ENCODE data around the gene KRT84. TPM values are rescaled to one million over a fixed set of nuclear protein-coding genes. Genes with fewer than 3 reads are reported as not detected.

Gene KRT84
- total and polyA plus RNA-seq, 7 donors, result not detected

DNA sequence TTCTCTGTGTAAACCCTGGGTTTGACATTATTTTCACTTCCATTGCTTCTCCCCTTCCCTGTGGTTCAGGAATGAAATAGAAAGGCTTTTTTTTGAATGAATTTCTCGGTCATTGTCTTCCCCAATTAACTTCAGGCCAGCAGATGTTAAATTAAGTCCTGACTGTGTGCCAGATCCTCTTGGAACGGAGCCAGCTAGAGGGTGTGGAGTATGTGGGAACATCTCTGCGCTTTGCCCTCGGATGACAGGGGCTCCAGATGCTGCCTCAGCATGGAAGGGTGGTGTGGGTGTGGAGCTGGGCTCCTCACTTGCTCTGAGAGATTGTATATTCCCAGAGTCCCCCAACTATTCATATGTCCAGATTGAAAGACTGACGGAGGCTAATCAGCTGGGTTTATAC lies 31.3 kb downstream of the KRT84 start:
- intact Hi-C loops (cut with DNase I), result no loop called here
- WGBS, 2 donors, result 10 to 43% methylated on average over 5 of the region's 5 CpGs
- DNase-seq, result no peak
- TF ChIP-seq, protein P1, sequence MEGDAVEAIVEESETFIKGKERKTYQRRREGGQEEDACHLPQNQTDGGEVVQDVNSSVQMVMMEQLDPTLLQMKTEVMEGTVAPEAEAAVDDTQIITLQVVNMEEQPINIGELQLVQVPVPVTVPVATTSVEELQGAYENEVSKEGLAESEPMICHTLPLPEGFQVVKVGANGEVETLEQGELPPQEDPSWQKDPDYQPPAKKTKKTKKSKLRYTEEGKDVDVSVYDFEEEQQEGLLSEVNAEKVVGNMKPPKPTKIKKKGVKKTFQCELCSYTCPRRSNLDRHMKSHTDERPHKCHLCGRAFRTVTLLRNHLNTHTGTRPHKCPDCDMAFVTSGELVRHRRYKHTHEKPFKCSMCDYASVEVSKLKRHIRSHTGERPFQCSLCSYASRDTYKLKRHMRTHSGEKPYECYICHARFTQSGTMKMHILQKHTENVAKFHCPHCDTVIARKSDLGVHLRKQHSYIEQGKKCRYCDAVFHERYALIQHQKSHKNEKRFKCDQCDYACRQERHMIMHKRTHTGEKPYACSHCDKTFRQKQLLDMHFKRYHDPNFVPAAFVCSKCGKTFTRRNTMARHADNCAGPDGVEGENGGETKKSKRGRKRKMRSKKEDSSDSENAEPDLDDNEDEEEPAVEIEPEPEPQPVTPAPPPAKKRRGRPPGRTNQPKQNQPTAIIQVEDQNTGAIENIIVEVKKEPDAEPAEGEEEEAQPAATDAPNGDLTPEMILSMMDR (IDR thresholded peaks at IDR 0.05), result no peak
- TF ChIP-seq POLR2AphosphoS5 (IDR thresholded peaks at IDR 0.05) (no peak), POLR2A (IDR thresholded peaks at IDR 0.05) (no peak), EP300 (IDR thresholded peaks at IDR 0.05) (no peak)
- H3K36me3 ChIP-seq, result no peaks in the 10 kb centered on the region
- H3K4me1 ChIP-seq, result peaks cover 0 to 3% (median 0%) of the 10 kb centered on the region in 4 donors
- H3K9me3 ChIP-seq, result no peaks in the 10 kb centered on the region
- no peak overlapping the region for H3K27ac ChIP-seq
- no peak overlapping the region for H3K4me3 ChIP-seq
- no peaks in the 10 kb centered on the region for H3K27me3 ChIP-seq

DNA sequence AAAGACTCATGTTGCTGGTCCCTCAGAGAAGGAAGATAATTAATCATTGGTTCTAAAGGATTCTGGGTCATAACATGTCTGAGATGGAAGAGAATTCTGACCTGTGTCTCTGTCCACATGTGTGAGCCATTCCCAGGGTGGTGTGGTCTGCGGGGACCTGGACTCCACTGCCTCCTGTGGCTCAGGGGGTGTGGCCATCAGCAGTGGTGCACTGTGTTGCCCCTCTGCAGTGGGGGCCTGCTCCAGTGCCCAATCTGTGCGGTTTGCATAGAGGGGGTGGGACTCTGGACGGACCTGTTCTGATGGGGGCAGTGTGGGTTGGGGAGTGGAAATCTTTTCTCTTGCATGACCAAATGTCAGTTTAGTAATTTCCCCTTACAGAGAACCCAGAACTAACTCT lies 31.7 kb downstream of the KRT84 start:
- no peaks in the 10 kb centered on the region for H3K27me3 ChIP-seq
- no peak overlapping the region for H3K4me3 ChIP-seq
- intact Hi-C loops (cut with DNase I), result no loop called here
- TF ChIP-seq, protein P1 (IDR thresholded peaks at IDR 0.05), result no peak
- TF ChIP-seq POLR2AphosphoS5 (IDR thresholded peaks at IDR 0.05) (no peak), EP300 (IDR thresholded peaks at IDR 0.05) (no peak), POLR2A (IDR thresholded peaks at IDR 0.05) (no peak)
- no peaks in the 10 kb centered on the region for H3K9me3 ChIP-seq
- peaks cover 0 to 3% (median 0%) of the 10 kb centered on the region in 4 donors for H3K4me1 ChIP-seq
- H3K36me3 ChIP-seq, result no peaks in the 10 kb centered on the region
- DNase-seq, result no peak
- no peak overlapping the region for H3K27ac ChIP-seq
- WGBS, 2 donors, result 41 to 69% methylated on average over 3 of the region's 3 CpGs

DNA sequence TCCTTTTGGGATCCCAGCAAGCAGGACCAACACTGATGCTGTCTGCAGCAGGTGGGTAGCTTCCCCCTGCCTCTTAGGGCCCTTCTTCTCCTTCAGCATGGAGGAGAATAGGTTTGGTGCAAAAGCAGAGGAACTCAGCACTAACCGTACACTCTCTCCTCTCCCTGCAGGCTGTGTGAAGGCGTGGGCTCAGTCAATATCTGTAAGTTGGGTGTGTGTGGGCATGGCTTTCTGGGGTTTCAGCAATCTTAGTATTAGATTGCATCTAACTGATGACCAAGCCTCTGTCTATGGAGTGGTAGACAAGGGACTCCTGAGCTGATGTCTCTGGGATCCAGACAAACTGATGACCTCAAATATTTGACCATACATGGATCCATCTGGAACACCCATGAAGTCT lies 32.5 kb downstream of the KRT84 start:
- intact Hi-C loops (cut with DNase I), result no loop called here
- H3K36me3 ChIP-seq, result no peaks in the 10 kb centered on the region
- no peak for DNase-seq
- TF ChIP-seq POLR2A (IDR thresholded peaks at IDR 0.05), result no peak
- no peak for TF ChIP-seq POLR2AphosphoS5 (IDR thresholded peaks at IDR 0.05)
- TF ChIP-seq, protein P1 (IDR thresholded peaks at IDR 0.05), result no peak
- TF ChIP-seq EP300 (IDR thresholded peaks at IDR 0.05), result no peak
- peaks cover 0 to 3% (median 0%) of the 10 kb centered on the region in 4 donors for H3K4me1 ChIP-seq
- H3K4me3 ChIP-seq, result no peak overlapping the region
- H3K27me3 ChIP-seq, result no peaks in the 10 kb centered on the region
- no peaks in the 10 kb centered on the region for H3K9me3 ChIP-seq
- H3K27ac ChIP-seq, result no peak overlapping the region
- 72 to 82% methylated on average over 2 of the region's 2 CpGs for WGBS, 2 donors

DNA sequence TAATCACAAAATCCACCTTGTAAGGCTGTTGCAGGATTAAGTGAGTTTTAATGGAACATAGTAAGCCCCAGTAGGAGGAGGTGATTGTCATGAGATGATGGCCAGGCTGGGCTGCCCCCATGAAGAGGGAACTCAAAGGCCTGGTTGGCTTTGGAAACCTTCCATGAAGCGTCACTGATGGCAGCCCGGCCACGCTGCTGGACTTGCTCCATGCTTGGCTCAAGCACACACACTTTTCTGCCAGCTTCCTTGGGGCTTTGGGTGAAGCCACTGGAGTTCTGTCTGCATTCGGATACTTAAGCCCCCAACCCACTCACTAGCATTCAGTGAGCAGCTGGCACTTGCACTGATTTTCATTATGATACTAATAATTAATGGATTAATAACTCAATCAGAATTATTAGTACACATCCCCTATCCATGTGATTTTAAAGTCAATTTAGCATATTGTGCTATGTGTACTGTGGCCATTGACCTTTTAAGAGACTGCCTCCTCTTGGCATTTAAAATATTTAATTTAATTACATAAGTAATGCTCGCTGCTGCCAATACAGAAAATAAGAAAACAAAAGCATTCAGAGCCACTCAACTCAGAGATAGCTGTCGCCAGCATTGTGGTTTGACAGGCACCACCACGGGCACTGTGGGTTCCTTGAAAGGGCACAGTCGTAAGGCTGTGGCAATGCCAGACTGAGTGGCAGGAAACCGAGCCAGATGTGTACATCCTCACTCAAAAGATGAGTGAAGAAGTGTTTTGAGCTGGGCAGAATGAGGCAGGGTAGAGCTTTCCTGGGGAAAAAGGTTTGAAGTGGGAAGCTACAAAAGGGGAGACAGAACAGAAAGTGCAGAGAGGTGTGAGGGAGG lies 34.0 kb downstream of the KRT84 start:
- intact Hi-C loops (cut with DNase I), result no loop called here
- 59 to 66% methylated on average over 9 of the region's 9 CpGs for WGBS, 2 donors
- Histone ChIP-seq H3K27ac (no peak overlapping the region), H3K36me3 (no peaks in the 10 kb centered on the region), H3K4me1 (peaks cover 0 to 3% (median 0%) of the 10 kb centered on the region in 4 donors), H3K9me3 (no peaks in the 10 kb centered on the region), H3K27me3 (no peaks in the 10 kb centered on the region), H3K4me3 (no peak overlapping the region)
- TF ChIP-seq POLR2AphosphoS5 (IDR thresholded peaks at IDR 0.05), result no peak
- TF ChIP-seq POLR2A (IDR thresholded peaks at IDR 0.05), result no peak
- no peak for TF ChIP-seq EP300 (IDR thresholded peaks at IDR 0.05)
- DNase-seq, result no peak

DNA sequence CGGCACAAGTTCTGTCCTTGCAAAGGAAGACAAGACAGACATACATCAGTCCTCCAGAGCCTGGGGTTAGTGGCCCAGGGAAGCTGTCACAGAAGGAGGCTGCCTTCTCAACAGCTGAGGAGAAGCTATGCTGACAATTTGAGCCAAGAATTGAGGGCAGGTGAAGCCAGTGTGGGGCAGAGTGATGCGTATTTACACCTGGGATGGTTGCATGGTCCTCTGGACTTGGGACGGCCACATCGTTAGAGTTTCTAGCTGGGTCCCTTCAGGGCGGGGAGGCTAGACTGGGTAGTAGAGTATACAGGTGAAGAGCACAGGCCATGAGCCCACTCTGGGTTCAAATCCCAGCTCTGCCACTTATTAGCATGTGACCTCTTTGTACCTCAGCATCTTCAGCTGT lies 34.7 kb downstream of the KRT84 start:
- intact Hi-C loops (cut with DNase I), result no loop called here
- Histone ChIP-seq H3K27ac (no peak overlapping the region), H3K36me3 (no peaks in the 10 kb centered on the region), H3K4me3 (no peak overlapping the region), H3K27me3 (no peaks in the 10 kb centered on the region), H3K9me3 (no peaks in the 10 kb centered on the region), H3K4me1 (peaks cover 0 to 3% (median 0%) of the 10 kb centered on the region in 4 donors)
- 79 to 90% methylated on average over 5 of the region's 5 CpGs for WGBS, 2 donors
- no peak for DNase-seq
- TF ChIP-seq, protein P1 (IDR thresholded peaks at IDR 0.05), result no peak
- TF ChIP-seq POLR2AphosphoS5 (IDR thresholded peaks at IDR 0.05), result no peak
- no peak for TF ChIP-seq EP300 (IDR thresholded peaks at IDR 0.05)
- no peak for TF ChIP-seq POLR2A (IDR thresholded peaks at IDR 0.05)

All from sigmoid colon (tissue), 7 donors.